ENCODE results near the gene RNPEP.

Gene RNPEP

GRCh38 chr1:201941420-201942128 lies 40.9 kb upstream of the RNPEP start:
- H3K4me3 ChIP-seq (ENCODE audit: low read length, poor library complexity, severe bottlenecking) = no peak overlapping the region
- H3K4me2 ChIP-seq (ENCODE audit: low read depth, low read length, poor library complexity, severe bottlenecking) = no peak overlapping the region
- peaks cover 3% of the 10 kb centered on the region for H3K4me1 ChIP-seq (ENCODE audit: insufficient read depth, low read length, poor library complexity, severe bottlenecking)
- no peaks in the 10 kb centered on the region for H3K9me2 ChIP-seq (replicated peaks; ENCODE audit: low read depth, low read length)
- no peaks in the 10 kb centered on the region for H3K9me3 ChIP-seq (ENCODE audit: insufficient read depth, low read depth, low read length)
- H3K36me3 ChIP-seq (ENCODE audit: insufficient read depth, low read length) = no peaks in the 10 kb centered on the region
- no peak overlapping the region for H3K9ac ChIP-seq (ENCODE audit: low read depth, low read length, poor library complexity, severe bottlenecking)
- H3K79me2 ChIP-seq (ENCODE audit: insufficient read depth, low read length) = no peaks in the 10 kb centered on the region
- H2AFZ ChIP-seq (ENCODE audit: low read length) = no peak overlapping the region
- H3K27me3 ChIP-seq (ENCODE audit: insufficient read depth, low read length, poor library complexity, severe bottlenecking) = no peaks in the 10 kb centered on the region
- no peak for TF ChIP-seq EZH2phosphoT487 (IDR thresholded peaks at IDR 0.05; ENCODE audit: borderline replicate concordance)
- TF ChIP-seq, protein P1, sequence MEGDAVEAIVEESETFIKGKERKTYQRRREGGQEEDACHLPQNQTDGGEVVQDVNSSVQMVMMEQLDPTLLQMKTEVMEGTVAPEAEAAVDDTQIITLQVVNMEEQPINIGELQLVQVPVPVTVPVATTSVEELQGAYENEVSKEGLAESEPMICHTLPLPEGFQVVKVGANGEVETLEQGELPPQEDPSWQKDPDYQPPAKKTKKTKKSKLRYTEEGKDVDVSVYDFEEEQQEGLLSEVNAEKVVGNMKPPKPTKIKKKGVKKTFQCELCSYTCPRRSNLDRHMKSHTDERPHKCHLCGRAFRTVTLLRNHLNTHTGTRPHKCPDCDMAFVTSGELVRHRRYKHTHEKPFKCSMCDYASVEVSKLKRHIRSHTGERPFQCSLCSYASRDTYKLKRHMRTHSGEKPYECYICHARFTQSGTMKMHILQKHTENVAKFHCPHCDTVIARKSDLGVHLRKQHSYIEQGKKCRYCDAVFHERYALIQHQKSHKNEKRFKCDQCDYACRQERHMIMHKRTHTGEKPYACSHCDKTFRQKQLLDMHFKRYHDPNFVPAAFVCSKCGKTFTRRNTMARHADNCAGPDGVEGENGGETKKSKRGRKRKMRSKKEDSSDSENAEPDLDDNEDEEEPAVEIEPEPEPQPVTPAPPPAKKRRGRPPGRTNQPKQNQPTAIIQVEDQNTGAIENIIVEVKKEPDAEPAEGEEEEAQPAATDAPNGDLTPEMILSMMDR (conservative IDR thresholded peaks at IDR 0.05; ENCODE audit: low read length) = no peak
- no peaks in the 10 kb centered on the region for H3F3A ChIP-seq (ENCODE audit: low read depth)
- no peaks in the 10 kb centered on the region for H4K20me1 ChIP-seq (ENCODE audit: insufficient read depth, low read length, poor library complexity, severe bottlenecking)

- H3K36me3 ChIP-seq (ENCODE audit: insufficient read depth, low read length) = no peaks in the 10 kb centered on the region
- H3K9me3 ChIP-seq (ENCODE audit: insufficient read depth, low read depth, low read length) = no peaks in the 10 kb centered on the region
- no peak overlapping the region for H3K4me2 ChIP-seq (ENCODE audit: low read depth, low read length, poor library complexity, severe bottlenecking)
- H3K4me1 ChIP-seq (ENCODE audit: insufficient read depth, low read length, poor library complexity, severe bottlenecking) = peaks cover 3% of the 10 kb centered on the region
- no peaks in the 10 kb centered on the region for H3K79me2 ChIP-seq (ENCODE audit: insufficient read depth, low read length)
- no peak overlapping the region for H2AFZ ChIP-seq (ENCODE audit: low read length)
- H4K20me1 ChIP-seq (ENCODE audit: insufficient read depth, low read length, poor library complexity, severe bottlenecking) = no peaks in the 10 kb centered on the region
- no peak overlapping the region for H3K9ac ChIP-seq (ENCODE audit: low read depth, low read length, poor library complexity, severe bottlenecking)
- no peak overlapping the region for H3K4me3 ChIP-seq (ENCODE audit: low read length, poor library complexity, severe bottlenecking)
- no peaks in the 10 kb centered on the region for H3K27me3 ChIP-seq (ENCODE audit: insufficient read depth, low read length, poor library complexity, severe bottlenecking)
- H3K9me2 ChIP-seq (replicated peaks; ENCODE audit: low read depth, low read length) = no peaks in the 10 kb centered on the region
- no peak for TF ChIP-seq EZH2phosphoT487 (IDR thresholded peaks at IDR 0.05; ENCODE audit: borderline replicate concordance)
- TF ChIP-seq, protein P1 (conservative IDR thresholded peaks at IDR 0.05; ENCODE audit: low read length) = no peak
- no peaks in the 10 kb centered on the region for H3F3A ChIP-seq (ENCODE audit: low read depth)
These were observed 40.3 kb upstream of the RNPEP start for GRCh38 chr1:201942129-201942495.

- Histone ChIP-seq H3K36me3 (ENCODE audit: insufficient read depth, low read length) (no peaks in the 10 kb centered on the region), H4K20me1 (ENCODE audit: insufficient read depth, low read length, poor library complexity, severe bottlenecking) (no peaks in the 10 kb centered on the region), H3K79me2 (ENCODE audit: insufficient read depth, low read length) (no peaks in the 10 kb centered on the region), H3K4me3 (ENCODE audit: low read length, poor library complexity, severe bottlenecking) (no peak overlapping the region), H3K4me1 (ENCODE audit: insufficient read depth, low read length, poor library complexity, severe bottlenecking) (peaks cover 3% of the 10 kb centered on the region), H3F3A (ENCODE audit: low read depth) (no peaks in the 10 kb centered on the region), H3K9ac (ENCODE audit: low read depth, low read length, poor library complexity, severe bottlenecking) (no peak overlapping the region), H3K9me3 (ENCODE audit: insufficient read depth, low read depth, low read length) (no peaks in the 10 kb centered on the region), H2AFZ (ENCODE audit: low read length) (no peak overlapping the region), H3K4me2 (ENCODE audit: low read depth, low read length, poor library complexity, severe bottlenecking) (no peak overlapping the region), H3K9me2 (replicated peaks; ENCODE audit: low read depth, low read length) (no peaks in the 10 kb centered on the region), H3K27me3 (ENCODE audit: insufficient read depth, low read length, poor library complexity, severe bottlenecking) (no peaks in the 10 kb centered on the region)
- no peak for TF ChIP-seq EZH2phosphoT487 (IDR thresholded peaks at IDR 0.05; ENCODE audit: borderline replicate concordance)
- TF ChIP-seq, protein P1 (conservative IDR thresholded peaks at IDR 0.05; ENCODE audit: low read length) = no peak
These were observed 38.4 kb upstream of the RNPEP start for GRCh38 chr1:201944002-201944401.
